Natural killer cell treated with Interleukin-12 subunit alpha and Interleukin-12 subunit beta and Interleukin-15 and Interleukin-18, amount 100 ng/mL, for 72 hours (primary cell): ENCODE measurements around the gene PSMB2. TPM values are rescaled to one million over a fixed set of nuclear protein-coding genes. Genes with fewer than 3 reads are reported as not detected.
"Not testable (repeated sequence)": the region's sequence is repeated elsewhere in the genome, so short reads cannot be mapped to it uniquely, and the experiment has no call there.

Experiments used
- ATAC-seq, 2 donors: fragments of 150-1000 bp; cut with Tn5 transposase in 1 of 2; sonication (Bioruptor Pico), chemical (Tn5 transposase) in 1 of 2; 2 replicates each; pipeline ENCODE4 v1.10.0; 2021
- DNase-seq: peaks from one replicate; pipeline ENCODE4 v3.0.0; 2022; ENCODE audit warnings: low spot score
- H3K27ac Mint-ChIP-seq, 2 donors: 1 replicate in 1 of 2; 2 replicates in 1 of 2; pipeline ENCODE4 v1.8.0; 2022; ENCODE audit warnings: mixed read lengths in 2 of 2, mild to moderate bottlenecking in 1 of 2, moderate library complexity in 1 of 2
- H3K27me3 Mint-ChIP-seq, 2 donors: 1 replicate in 1 of 2; 2 replicates in 1 of 2; pipeline ENCODE4 v1.8.0; 2022; ENCODE audit warnings: mixed read lengths in 2 of 2
- H3K36me3 Mint-ChIP-seq: one replicate; pipeline ENCODE4 v1.8.0; 2022; ENCODE audit warnings: mixed read lengths
- H3K4me1 Mint-ChIP-seq, 2 donors: 1 replicate in 1 of 2; 2 replicates in 1 of 2; pipeline ENCODE4 v1.8.0; 2022; ENCODE audit warnings: low read depth in 2 of 2, mixed read lengths in 2 of 2, mild to moderate bottlenecking in 1 of 2
- H3K4me3 Mint-ChIP-seq: one replicate; pipeline ENCODE4 v1.8.0; 2022; ENCODE audit warnings: mixed read lengths
- H3K9me3 Mint-ChIP-seq: 2 replicates; pipeline ENCODE4 v1.8.0; 2022; ENCODE audit warnings: mixed read lengths
- total RNA-seq, 2 donors: library from RNA; stranded (reverse); gene quantifications; one replicate each; pipeline ENCODE4 v1.2.3, GENCODE V29; 2022

PSMB2 gene
- total RNA-seq: 100 to 1,000 TPM; 114 to 139 TPM

DNA sequence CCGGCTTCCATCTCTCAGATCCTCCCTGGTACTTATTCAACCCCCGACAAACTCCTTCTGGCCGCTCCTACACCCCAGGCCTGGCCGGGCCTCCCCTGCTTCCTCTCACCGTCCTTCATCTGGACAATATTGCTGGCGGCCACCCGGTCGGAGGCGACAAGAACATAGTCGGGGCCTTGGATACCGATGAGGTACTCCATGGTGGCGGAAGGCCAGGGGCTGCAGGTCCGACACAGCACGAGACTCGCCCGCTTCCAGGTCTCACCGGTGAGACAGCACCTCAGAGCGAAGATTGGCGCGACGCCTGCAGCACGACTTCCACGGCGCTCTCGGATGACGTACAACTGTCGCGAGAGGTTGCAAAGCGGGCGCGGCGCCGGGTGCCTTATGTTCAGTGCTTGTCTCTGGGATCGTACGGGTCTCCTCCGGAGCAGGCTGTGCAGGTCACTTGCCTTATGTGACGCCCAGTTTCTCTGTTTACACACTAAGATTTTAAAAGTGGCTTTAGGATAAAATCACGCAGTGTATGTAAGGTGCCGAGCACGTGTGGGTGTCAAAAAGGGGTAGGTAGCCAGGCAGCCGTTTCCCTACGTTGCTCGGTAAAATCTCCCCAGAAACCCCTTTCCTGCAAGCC, at the start of gene PSMB2:
Gene PSMB2 (minus strand): TSS at position 294 of the 634 bp plus-strand sequence. CDS start 94 bp downstream, at position 200.
- H3K36me3 Mint-ChIP-seq: peaks cover 11% of the 10 kb centered on the region
- H3K4me3 Mint-ChIP-seq: peak within 1 kb of the TSS; percentile 100
- peaks cover 19 to 24% of the 10 kb centered on the region in 2 donors for H3K27me3 Mint-ChIP-seq
- peak within 1 kb of the TSS; percentile 97 to 99 for H3K27ac Mint-ChIP-seq
- H3K4me1 Mint-ChIP-seq: peaks cover 26 to 35% of the 10 kb centered on the region in 2 donors
- ATAC-seq (peak; percentile 95 to 96), DNase-seq (peak; percentile 95)
- no peaks in the 10 kb centered on the region for H3K9me3 Mint-ChIP-seq

DNA sequence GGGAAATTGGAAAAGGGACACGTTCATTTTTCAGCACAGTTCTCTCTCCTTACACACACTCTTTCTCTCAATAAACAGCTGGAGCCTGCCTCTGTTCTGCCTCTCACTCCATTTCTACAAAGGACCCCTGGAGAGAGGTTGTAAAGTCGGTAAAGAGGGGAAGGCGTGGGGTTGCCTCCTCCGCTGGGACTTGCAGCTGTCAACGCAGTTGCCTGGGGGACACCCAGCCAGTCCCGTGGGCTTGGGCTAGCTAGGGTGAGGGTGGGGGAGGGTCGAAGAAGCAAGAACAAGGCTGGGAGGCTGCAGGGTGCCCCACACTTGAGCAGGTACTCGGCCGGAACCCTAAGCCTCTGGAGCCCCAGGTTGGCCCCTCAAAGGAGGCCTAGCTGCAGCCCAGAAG, 49.8 kb upstream of the PSMB2 start:
- H3K27me3 Mint-ChIP-seq: peaks cover 20% of the 10 kb centered on the region in 2 donors
- no peak overlapping the region for H3K27ac Mint-ChIP-seq
- no peaks in the 10 kb centered on the region for H3K4me1 Mint-ChIP-seq
- no peaks in the 10 kb centered on the region for H3K9me3 Mint-ChIP-seq
- DNase-seq: no peak
- no peak for ATAC-seq
- no peak overlapping the region for H3K4me3 Mint-ChIP-seq
- no peaks in the 10 kb centered on the region for H3K36me3 Mint-ChIP-seq

DNA sequence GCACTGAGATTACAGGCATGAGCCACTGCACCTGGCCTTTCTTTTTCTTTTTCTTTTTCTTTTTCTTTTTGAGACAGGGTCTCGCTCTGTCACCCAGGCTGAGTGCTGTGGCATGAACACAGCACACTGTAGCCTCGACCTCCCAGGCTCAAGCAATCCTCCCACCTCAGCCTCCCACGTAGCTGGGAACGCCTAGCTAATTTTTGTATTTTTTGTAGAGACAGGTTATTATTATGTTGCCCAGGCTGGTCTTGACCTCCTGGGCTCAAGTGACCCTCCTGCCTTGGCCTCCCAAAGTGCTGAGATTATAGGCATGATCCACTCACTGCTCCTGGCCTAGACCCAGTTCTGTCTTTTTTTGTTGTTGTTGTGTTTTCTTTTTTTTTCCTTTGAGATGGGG, 48.8 kb upstream of the PSMB2 start:
- not testable (repeated sequence) for H3K27ac Mint-ChIP-seq, H3K4me3 Mint-ChIP-seq, DNase-seq, H3K36me3 Mint-ChIP-seq, H3K4me1 Mint-ChIP-seq, ATAC-seq, H3K9me3 Mint-ChIP-seq
- peaks cover 14 to 17% of the 10 kb centered on the region in 2 donors for H3K27me3 Mint-ChIP-seq

DNA sequence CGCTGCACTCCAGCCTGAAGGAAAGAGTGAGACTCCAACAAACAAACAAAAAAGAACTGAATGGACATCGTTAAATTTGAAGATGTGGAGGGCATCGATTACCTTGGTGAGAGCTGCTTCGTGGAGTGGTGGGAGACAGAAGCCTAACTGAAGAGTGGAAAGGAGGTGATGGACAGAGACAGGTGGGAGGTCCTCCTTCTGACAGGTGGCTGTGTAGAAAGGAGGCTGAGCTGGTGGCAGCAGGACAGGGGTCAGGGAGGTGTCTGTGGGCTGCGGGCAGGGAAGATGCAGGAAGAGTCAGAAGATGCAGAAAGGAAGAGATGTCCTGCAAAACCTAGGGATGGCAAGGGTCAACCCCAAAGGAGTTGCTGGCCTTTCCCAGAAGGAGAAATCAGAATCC, 46.8 kb upstream of the PSMB2 start:
- H3K4me1 Mint-ChIP-seq: no peaks in the 10 kb centered on the region
- no peak for ATAC-seq
- no peak overlapping the region for H3K27ac Mint-ChIP-seq
- DNase-seq: no peak
- H3K27me3 Mint-ChIP-seq: peaks cover 14 to 19% of the 10 kb centered on the region in 2 donors
- no peaks in the 10 kb centered on the region for H3K9me3 Mint-ChIP-seq
- no peak overlapping the region for H3K4me3 Mint-ChIP-seq
- H3K36me3 Mint-ChIP-seq: no peaks in the 10 kb centered on the region

DNA sequence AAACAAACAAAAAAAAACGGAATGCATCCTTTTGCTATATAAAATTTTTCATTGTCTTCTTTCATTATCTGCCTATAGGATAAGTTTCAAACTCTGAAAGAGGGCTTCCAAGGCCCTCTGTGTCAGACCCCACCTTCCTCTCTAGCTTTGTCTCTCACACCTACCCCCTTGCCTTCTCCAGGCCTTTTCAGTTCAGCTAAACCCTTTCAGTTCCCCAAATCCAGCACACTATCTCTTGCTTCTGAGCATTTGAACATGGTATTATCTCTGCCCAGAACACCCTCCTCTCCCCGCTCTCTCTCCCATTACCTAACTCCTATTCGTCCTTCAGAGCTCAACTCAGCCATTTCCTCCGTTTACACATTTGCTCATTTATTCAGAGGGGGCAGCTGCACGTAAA, 41.7 kb upstream of the PSMB2 start:
- Mint-ChIP-seq H3K36me3 (no peaks in the 10 kb centered on the region), H3K4me3 (no peak overlapping the region), H3K9me3 (no peaks in the 10 kb centered on the region), H3K4me1 (no peaks in the 10 kb centered on the region), H3K27ac (no peak overlapping the region), H3K27me3 (peaks cover 3 to 16% of the 10 kb centered on the region in 2 donors)
- DNase-seq: no peak
- no peak for ATAC-seq

DNA sequence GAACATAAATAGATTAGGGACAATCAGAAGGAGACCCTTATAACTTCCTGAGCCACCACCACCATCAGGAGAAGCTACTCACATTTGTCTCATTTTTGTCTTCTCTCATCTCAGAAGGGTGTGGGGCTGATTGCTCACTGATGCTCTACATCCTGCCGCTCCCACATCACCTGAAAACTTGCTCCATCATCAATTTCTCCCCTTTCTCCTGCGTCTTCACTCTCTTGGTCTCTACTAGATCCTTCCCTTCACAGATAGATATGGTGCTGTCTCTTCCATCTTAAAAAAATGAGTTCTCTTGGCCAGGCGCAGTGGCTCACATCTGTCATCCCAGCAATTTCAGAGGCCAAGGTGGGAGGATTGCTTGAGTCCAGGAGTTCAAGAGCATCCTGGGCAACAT, 38.9 kb upstream of the PSMB2 start:
- H3K9me3 Mint-ChIP-seq: no peaks in the 10 kb centered on the region
- no peak for DNase-seq
- no peak overlapping the region for H3K27ac Mint-ChIP-seq
- H3K4me1 Mint-ChIP-seq: no peaks in the 10 kb centered on the region
- no peaks in the 10 kb centered on the region for H3K36me3 Mint-ChIP-seq
- no peak for ATAC-seq
- peaks cover 13 to 16% of the 10 kb centered on the region in 2 donors for H3K27me3 Mint-ChIP-seq
- H3K4me3 Mint-ChIP-seq: no peak overlapping the region

DNA sequence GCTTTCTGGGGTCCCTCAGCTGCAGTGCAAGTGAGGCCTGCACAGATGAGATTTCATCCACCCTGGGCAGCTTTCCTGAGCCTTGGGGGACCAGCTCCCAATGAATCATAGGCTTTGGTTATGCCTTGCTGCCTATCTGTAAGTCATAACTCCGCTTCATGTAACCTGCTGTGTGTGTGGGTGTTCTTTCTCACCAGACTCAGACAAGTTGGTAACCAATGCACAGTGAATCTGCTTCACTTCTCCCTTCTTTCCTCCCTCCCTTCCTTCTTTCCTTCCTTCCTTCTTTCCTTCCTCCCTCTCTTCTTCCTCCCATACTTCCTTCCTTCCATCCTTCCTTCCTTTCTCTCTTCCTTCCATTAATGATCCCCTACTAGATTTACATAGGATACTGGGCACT, 34.4 kb upstream of the PSMB2 start:
- no peaks in the 10 kb centered on the region for H3K9me3 Mint-ChIP-seq
- no peaks in the 10 kb centered on the region for H3K4me1 Mint-ChIP-seq
- no peak overlapping the region for H3K4me3 Mint-ChIP-seq
- DNase-seq (no peak), ATAC-seq (no peak)
- H3K27me3 Mint-ChIP-seq: peaks cover 14 to 20% of the 10 kb centered on the region in 2 donors
- no peaks in the 10 kb centered on the region for H3K36me3 Mint-ChIP-seq
- H3K27ac Mint-ChIP-seq: no peak overlapping the region

DNA sequence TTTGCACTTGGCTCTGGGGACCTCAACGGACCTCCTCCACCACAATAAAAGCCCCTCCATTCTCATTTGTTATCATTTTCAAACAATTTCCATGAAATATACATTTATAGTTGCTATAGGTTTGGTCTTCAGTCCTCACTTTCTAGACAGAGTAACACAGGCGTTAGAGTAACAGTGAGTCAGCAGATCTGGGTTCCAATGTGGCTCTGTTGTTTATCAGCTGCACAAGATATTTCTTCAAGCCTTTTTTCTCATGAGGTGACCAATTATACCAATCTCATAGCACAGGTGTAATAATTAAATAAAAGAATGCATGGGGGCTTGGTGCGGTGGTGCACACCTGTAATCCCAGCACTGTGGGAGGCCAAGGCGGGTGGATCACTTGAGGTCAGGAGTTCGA, 32.8 kb upstream of the PSMB2 start:
- Mint-ChIP-seq H3K4me1 (no peaks in the 10 kb centered on the region), H3K27ac (no peak overlapping the region), H3K9me3 (no peaks in the 10 kb centered on the region), H3K4me3 (no peak overlapping the region), H3K27me3 (peaks cover 12 to 20% of the 10 kb centered on the region in 2 donors), H3K36me3 (no peaks in the 10 kb centered on the region)
- no peak for ATAC-seq
- DNase-seq: no peak

DNA sequence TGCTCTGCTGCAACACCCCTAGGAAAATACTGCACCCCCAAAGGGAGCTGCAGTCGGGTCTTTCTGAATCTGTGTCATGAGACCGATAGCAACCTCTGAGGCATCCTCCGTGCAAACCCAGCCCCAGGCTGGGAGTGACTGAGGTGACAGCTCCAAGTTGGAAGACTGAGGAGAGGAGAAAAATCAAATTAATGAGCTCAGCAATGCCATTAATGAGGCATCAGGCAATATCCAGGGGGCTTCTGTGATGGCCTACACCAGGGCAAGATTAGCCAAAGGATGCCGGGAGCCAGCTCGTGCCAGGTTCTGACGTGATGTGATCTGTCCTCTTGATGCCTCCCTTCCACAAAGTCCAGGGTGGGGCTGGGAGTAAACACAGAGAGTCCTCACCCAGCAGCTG, 30.8 kb upstream of the PSMB2 start:
- Mint-ChIP-seq H3K27me3 (peaks cover 12 to 24% of the 10 kb centered on the region in 2 donors), H3K4me3 (no peak overlapping the region), H3K4me1 (no peaks in the 10 kb centered on the region), H3K27ac (no peak overlapping the region), H3K36me3 (no peaks in the 10 kb centered on the region), H3K9me3 (no peaks in the 10 kb centered on the region)
- ATAC-seq (no peak), DNase-seq (no peak)

DNA sequence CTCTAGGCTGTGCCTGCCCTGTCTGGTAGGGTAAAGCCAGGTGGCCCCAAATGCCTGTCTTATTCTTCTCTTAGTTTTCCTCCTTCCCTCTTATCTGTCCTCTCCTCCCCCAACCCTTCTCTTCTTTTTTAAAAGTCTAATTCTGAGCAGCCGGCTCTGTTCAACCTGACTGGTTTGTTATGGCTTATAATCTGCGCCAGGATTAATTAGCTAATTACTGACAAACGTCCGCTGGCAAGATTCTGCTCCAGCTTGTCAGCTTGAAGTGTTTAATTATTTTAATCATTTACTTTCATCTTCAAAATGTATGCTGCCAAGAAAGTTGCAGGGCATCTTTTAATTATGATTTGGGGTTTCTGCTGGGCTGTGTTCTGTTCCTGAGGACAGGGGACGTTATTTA, 27.2 kb upstream of the PSMB2 start:
- ATAC-seq (no peak), DNase-seq (no peak)
- Mint-ChIP-seq H3K9me3 (no peaks in the 10 kb centered on the region), H3K27ac (no peak overlapping the region), H3K4me3 (no peak overlapping the region), H3K4me1 (no peaks in the 10 kb centered on the region), H3K36me3 (no peaks in the 10 kb centered on the region), H3K27me3 (peaks cover 11 to 26% of the 10 kb centered on the region in 2 donors)

DNA sequence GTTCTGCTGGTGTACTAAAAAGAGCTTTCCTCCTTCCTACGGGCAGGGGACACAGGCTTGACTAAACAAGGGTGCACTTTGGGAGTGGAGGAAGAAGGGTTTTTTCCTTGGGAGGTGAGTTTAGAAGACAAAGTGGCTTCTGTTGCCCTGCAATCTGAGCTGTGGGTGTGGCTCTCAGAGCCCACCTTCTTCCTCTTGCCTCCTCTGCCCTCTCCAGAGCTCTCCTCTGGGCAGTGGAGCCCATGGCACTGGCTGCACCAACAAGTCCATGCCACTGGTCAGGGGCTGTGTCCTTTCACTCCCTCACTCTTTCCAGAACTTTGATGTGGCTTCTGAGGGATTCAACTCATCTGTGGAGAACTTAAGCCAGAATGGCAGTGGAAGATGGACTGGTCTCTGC, 25.6 kb upstream of the PSMB2 start:
- DNase-seq (no peak), ATAC-seq (peak in 1 of 2 donors; percentile 36)
- Mint-ChIP-seq H3K36me3 (no peaks in the 10 kb centered on the region), H3K9me3 (no peaks in the 10 kb centered on the region), H3K27me3 (peaks cover 15 to 27% of the 10 kb centered on the region in 2 donors), H3K4me3 (no peak overlapping the region), H3K4me1 (no peaks in the 10 kb centered on the region), H3K27ac (no peak overlapping the region)

DNA sequence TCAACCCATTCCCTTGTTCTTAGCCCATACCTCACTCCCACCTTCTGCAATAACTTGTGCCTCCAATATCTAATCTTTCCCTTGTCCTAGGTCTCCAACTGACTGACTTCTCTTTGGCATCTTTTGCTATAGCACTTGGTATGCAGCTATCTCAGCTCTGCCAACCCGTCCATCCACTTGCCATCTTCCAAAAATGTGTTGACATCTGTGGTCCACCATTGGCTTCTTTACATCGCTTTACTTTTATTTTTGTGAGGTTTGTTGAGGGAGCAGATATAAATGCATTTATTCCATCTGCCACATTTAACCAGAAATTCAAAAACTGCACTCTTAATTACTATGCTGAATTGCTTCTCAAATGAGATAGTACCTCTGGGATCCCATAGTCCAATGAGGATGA, 24.9 kb upstream of the PSMB2 start:
- no peak overlapping the region for H3K27ac Mint-ChIP-seq
- H3K4me3 Mint-ChIP-seq: no peak overlapping the region
- H3K9me3 Mint-ChIP-seq: no peaks in the 10 kb centered on the region
- ATAC-seq (no peak), DNase-seq (no peak)
- H3K27me3 Mint-ChIP-seq: peaks cover 15 to 27% of the 10 kb centered on the region in 2 donors
- H3K4me1 Mint-ChIP-seq: no peaks in the 10 kb centered on the region
- no peaks in the 10 kb centered on the region for H3K36me3 Mint-ChIP-seq

DNA sequence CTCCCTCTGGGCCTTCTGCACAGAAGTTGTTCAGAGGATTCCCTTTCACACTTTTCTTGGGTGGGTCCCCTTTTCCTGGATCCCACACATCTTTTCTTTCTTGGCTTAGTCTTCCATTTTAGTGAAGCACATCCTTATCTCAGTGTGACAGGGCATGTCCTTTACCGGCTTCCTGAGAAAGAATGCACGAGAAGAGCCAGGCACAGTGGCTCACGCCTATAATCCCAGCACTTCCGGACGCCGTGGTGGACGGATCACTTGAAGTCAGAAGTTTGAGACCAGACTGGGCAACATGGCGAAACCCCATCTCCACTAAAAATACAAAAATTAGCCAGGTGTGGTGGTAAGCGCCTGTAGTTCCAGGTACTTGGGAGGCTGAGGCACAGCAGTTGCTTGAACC, 22.1 kb upstream of the PSMB2 start:
- Mint-ChIP-seq H3K27ac (peak overlapping the region in 1 of 2 donors; percentile 40), H3K9me3 (no peaks in the 10 kb centered on the region), H3K4me3 (no peak overlapping the region), H3K36me3 (no peaks in the 10 kb centered on the region), H3K4me1 (no peaks in the 10 kb centered on the region), H3K27me3 (peaks cover 16 to 32% of the 10 kb centered on the region in 2 donors)
- ATAC-seq (no peak), DNase-seq (no peak)

DNA sequence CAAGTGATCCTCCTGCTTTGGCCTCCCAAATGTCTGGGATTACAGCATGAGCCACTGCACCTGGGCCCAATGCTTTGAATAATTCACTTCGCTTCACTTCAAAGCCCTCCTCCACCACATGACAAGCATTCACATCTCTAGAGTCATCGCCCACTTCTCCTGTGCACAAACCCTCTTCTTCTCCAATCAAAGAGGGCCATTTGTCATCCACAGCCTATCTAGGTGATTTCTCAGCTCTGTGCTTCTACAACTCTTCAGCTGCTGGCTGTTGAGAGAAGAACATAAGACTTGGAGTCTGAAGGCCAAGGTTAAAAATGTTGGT, 20.1 kb upstream of the PSMB2 start:
- Mint-ChIP-seq H3K4me3 (no peak overlapping the region), H3K9me3 (no peaks in the 10 kb centered on the region), H3K36me3 (no peaks in the 10 kb centered on the region), H3K27ac (no peak overlapping the region), H3K4me1 (no peaks in the 10 kb centered on the region), H3K27me3 (peaks cover 16 to 21% of the 10 kb centered on the region in 2 donors)
- no peak for ATAC-seq
- DNase-seq: no peak
